Stomach (tissue), 9 donors: ENCODE measurements around the gene STIM2. TPM values are rescaled to one million over a fixed set of nuclear protein-coding genes. Genes with fewer than 3 reads are reported as not detected.
"Not testable (repeated sequence)": the region's sequence is repeated elsewhere in the genome, so short reads cannot be mapped to it uniquely, and the experiment has no call there.

Experiments used
- DNase-seq, 2 donors: peaks; one replicate each; pipeline versions ENCODE4 v3.0.0 to v3.0.0-alpha.2; 2013 to 2019
- H3K27ac ChIP-seq, 5 donors: fragments of 200-600 bp in 4 of 5; sonication (generic) in 4 of 5; one replicate each; pipeline ENCODE4 v1.5.1; 2013 to 2019; ENCODE audit warnings: mild to moderate bottlenecking in 1 of 5, moderate library complexity in 1 of 5
- H3K27me3 ChIP-seq, 3 donors: fragments of 200-600 bp; sonication (generic); one replicate each; pipeline ENCODE4 v1.5.1; 2017 to 2019; ENCODE audit warnings: mixed run types in 1 of 3
- H3K36me3 ChIP-seq, 4 donors: fragments of 200-600 bp; sonication (generic); 1 replicate in 3 of 4; 2 replicates in 1 of 4; pipeline ENCODE4 v1.5.1; 2016 to 2019
- H3K4me1 ChIP-seq, 4 donors: fragments of 200-600 bp; sonication (generic); one replicate each; pipeline ENCODE4 v1.5.1; 2016 to 2019
- H3K4me3 ChIP-seq, 4 donors: fragments of 200-600 bp; sonication (generic) in 3 of 4; one replicate each; pipeline ENCODE4 v1.5.1; 2016 to 2019; ENCODE audit warnings: mild to moderate bottlenecking in 1 of 4
- H3K9me3 ChIP-seq, 4 donors: fragments of 200-600 bp; sonication (generic); one replicate each; pipeline ENCODE4 v1.5.1; 2016 to 2019
- EP300 ChIP-seq: sonication (generic); formaldehyde crosslinking; IDR thresholded peaks from one replicate; pipeline ENCODE4 v1.6.1; 2017; ENCODE audit warnings: antibody characterized with exemption
- POLR2A ChIP-seq, 4 donors: fragments of 450-650 bp; IDR thresholded peaks; one replicate each; pipeline ENCODE4 v1.6.1; 2016; ENCODE audit warnings: antibody characterized with exemption in 4 of 4, control low read depth in 2 of 4, mild to moderate bottlenecking in 1 of 4, moderate library complexity in 1 of 4
- POLR2AphosphoS5 ChIP-seq, 3 donors: sonication (generic); formaldehyde crosslinking; IDR thresholded peaks; one replicate each; pipeline ENCODE4 v1.6.1; 2016; ENCODE audit warnings: antibody characterized with exemption in 3 of 3
- WGBS, 5 donors: extraction: QIAGEN DNeasy Blood & Tissue Kit in 3 of 5; methylation state at CpG; one replicate each; pipeline versions ENCODE4 v1.1.5 to v1.1.7; 2013 to 2018; 5-methylcytosine and 5-hydroxymethylcytosine counted together
- intact Hi-C: fragments of 100-400 bp; cut with DNase I; formaldehyde crosslinking; loops from one replicate; pipeline ENCODE4 v1.15.1; 2023; ENCODE audit warnings: low total_unique reads
- polyA plus RNA-seq, 3 donors: library from polyadenylated mRNA; stranded (reverse); fragments of 200-250 nt; gene quantifications; one replicate each; pipeline ENCODE4 v1.2.3, GENCODE V29; 2013
- total RNA-seq, 5 donors: library from RNA; depleted of rRNA; stranded (reverse); fragments of >200 nt; gene quantifications; one replicate each; pipeline versions ENCODE4 v1.1.0 to v1.2.3, GENCODE V29; 2014 to 2016
- TF ChIP-seq, protein P1 (sequence below), 7 experiments: fragments of 450-650 bp in 4 of 7; fragments of 200-600 bp in 3 of 7; sonication (generic) in 3 of 7; IDR thresholded peaks; one replicate each; pipeline ENCODE4 v1.5.1; 2016 to 2019; ENCODE audit warnings: antibody characterized with exemption in 7 of 7, control low read depth in 2 of 7, mild to moderate bottlenecking in 1 of 7
- donor health status: healthy with polysubstance abuse.
- donor health status: Bipolar disorder and iron deficiency.
- donor health status: healthy.

The STIM2 gene
- total and polyA plus RNA-seq, 8 donors = 4.4 to 32.7 (median 21.7) TPM

DNA sequence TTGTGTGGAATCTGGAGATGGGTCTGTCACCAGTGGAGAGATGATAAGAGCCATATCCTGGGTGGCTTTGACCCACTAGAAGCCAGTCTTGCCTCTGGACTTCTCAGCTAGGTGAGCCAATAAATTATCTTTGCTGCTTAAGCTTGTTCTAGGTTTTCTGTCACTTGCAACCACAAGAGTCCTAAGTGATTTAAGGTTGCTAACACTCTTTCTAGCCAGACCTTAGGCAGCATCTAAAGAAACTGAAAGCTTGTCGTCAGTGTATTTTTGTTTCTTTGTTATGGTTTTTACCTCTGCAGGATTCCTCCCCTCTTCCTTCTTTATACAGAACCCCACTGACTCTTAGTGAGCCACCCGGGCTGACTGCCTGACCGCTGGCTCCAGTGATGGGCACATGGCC lies 37.1 kb upstream of the STIM2 start:
- intact Hi-C loops = no loop called here
- H3K27ac ChIP-seq = no peak overlapping the region
- peaks cover 0 to 18% (median 9%) of the 10 kb centered on the region in 4 donors for H3K4me1 ChIP-seq
- H3K36me3 ChIP-seq = no peaks in the 10 kb centered on the region
- H3K9me3 ChIP-seq = peaks cover 0 to 11% (median 5%) of the 10 kb centered on the region in 4 donors
- H3K4me3 ChIP-seq = no peak overlapping the region
- 86 to 92% (median 90%) methylated on average over 3 of the region's 3 CpGs for WGBS, 5 donors
- DNase-seq = no peak
- H3K27me3 ChIP-seq = no peaks in the 10 kb centered on the region
- TF ChIP-seq POLR2AphosphoS5 (IDR thresholded peaks at IDR 0.05) (no peak), POLR2A (IDR thresholded peaks at IDR 0.05) (no peak), EP300 (no peak)
- TF ChIP-seq, protein P1, sequence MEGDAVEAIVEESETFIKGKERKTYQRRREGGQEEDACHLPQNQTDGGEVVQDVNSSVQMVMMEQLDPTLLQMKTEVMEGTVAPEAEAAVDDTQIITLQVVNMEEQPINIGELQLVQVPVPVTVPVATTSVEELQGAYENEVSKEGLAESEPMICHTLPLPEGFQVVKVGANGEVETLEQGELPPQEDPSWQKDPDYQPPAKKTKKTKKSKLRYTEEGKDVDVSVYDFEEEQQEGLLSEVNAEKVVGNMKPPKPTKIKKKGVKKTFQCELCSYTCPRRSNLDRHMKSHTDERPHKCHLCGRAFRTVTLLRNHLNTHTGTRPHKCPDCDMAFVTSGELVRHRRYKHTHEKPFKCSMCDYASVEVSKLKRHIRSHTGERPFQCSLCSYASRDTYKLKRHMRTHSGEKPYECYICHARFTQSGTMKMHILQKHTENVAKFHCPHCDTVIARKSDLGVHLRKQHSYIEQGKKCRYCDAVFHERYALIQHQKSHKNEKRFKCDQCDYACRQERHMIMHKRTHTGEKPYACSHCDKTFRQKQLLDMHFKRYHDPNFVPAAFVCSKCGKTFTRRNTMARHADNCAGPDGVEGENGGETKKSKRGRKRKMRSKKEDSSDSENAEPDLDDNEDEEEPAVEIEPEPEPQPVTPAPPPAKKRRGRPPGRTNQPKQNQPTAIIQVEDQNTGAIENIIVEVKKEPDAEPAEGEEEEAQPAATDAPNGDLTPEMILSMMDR (IDR thresholded peaks at IDR 0.05) = no peak

DNA sequence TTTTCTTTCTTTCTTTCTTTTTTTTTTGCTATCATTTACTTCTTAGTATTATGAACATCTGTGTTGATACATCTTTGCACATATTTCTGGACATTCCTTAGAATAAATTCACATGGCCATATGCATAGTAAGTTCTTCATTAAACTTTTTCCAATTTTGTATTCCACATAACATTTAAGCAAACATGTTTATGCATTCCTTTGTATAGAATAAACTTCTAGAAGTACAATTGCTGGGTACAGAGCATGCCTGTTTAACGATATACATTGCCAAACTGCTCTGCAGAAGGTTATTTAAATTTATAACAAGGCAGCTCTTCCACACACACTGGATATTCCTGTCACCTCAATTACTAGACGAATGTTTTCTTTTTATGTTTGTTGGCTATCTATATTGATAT lies 36.0 kb upstream of the STIM2 start:
- DNase-seq = no peak
- H3K4me3 ChIP-seq = no peak overlapping the region
- TF ChIP-seq POLR2A (IDR thresholded peaks at IDR 0.05) (no peak), POLR2AphosphoS5 (IDR thresholded peaks at IDR 0.05) (no peak), EP300 (no peak)
- TF ChIP-seq, protein P1 (IDR thresholded peaks at IDR 0.05) = no peak
- H3K27ac ChIP-seq = no peak overlapping the region
- H3K9me3 ChIP-seq = peaks cover 0 to 11% (median 5%) of the 10 kb centered on the region in 4 donors
- H3K4me1 ChIP-seq = peaks cover 0 to 18% (median 9%) of the 10 kb centered on the region in 4 donors
- 79 to 87% (median 86%) methylated on average over 2 of the region's 2 CpGs for WGBS, 5 donors
- no peaks in the 10 kb centered on the region for H3K27me3 ChIP-seq
- no peaks in the 10 kb centered on the region for H3K36me3 ChIP-seq
- intact Hi-C loops = no loop called here

DNA sequence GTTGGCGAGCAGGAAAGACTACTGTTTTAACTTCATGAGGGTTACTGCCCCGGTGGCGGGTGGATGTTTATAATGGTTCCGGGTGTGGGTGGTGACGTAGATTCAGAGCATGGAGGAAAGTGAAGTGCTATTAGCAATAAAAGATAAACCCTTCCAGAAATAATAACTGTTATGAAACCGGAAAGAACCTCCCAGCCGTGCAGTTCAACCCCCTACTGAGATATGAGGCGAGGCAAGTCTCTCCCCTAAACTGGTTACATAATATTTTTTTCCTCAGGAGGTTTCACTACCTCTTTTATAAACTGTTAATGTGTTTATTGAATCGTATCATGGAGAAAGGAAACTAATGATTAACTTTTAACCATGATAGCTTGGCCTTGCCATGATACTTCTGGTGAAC lies 33.9 kb upstream of the STIM2 start:
- Histone ChIP-seq H3K4me1 (peaks cover 0 to 18% (median 9%) of the 10 kb centered on the region in 4 donors), H3K27me3 (no peaks in the 10 kb centered on the region), H3K9me3 (peaks cover 0 to 10% (median 4%) of the 10 kb centered on the region in 4 donors), H3K36me3 (no peaks in the 10 kb centered on the region), H3K4me3 (no peak overlapping the region), H3K27ac (peak overlapping the region in 3 of 5 donors; percentile 14 to 48 (median 19))
- intact Hi-C loops = no loop called here
- peak; percentile 55 to 69 for DNase-seq
- TF ChIP-seq POLR2A (IDR thresholded peaks at IDR 0.05) (no peak), POLR2AphosphoS5 (IDR thresholded peaks at IDR 0.05) (peak in 2 of 3 donors; percentile 11)
- 18 to 41% (median 24%) methylated on average over 9 of the region's 9 CpGs for WGBS, 5 donors

DNA sequence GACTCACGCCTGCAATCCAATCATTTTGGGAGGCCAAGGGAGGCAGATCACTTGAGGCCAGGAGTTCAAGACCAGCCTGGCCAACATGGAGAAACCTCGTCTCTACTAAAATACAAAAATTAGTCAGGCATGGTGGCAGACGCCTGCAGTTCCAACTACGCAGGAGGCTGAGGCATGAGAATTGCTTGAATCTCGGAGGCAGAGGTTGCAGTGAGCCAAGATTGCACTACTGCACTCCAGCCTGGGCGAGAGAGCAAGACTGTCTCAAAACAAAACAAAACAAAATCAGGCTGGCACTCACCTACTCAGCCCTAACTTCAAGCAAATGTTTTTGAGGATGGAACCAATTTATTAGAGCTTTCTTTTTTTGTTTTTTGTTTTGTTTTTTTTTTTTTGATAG lies 33.3 kb upstream of the STIM2 start:
- Histone ChIP-seq H3K9me3 (peaks cover 0 to 10% (median 4%) of the 10 kb centered on the region in 4 donors), H3K4me1 (peaks cover 0 to 11% (median 8%) of the 10 kb centered on the region in 4 donors), H3K27ac (peak overlapping the region in 1 of 5 donors; percentile 48)
- H3K27me3 ChIP-seq, intact Hi-C loops, H3K4me3 ChIP-seq, H3K36me3 ChIP-seq, DNase-seq: not testable (repeated sequence)
- WGBS, 5 donors = 87 to 96% (median 91%) methylated on average over 6 of the region's 6 CpGs

DNA sequence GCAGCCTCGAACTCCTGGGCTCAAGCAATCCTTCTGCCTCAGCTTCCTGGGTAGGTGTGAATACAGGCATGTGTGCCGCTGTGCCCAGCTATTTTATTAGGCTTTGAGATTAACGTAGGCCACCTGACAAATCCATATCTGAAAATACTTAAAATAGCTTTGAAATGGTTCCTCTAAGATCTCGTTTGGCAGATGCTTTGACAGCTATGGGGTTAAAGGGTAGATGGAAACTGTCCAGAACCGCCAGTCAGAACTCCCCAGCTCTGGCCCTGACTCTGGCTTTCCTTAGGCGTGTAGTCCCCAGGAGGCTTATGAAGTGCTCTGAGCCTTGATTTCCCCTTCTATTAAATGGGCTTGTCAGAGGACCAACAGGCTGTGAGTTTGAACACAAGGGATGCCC lies 32.8 kb upstream of the STIM2 start:
- Histone ChIP-seq H3K27ac (no peak overlapping the region), H3K9me3 (peaks cover 0 to 10% (median 4%) of the 10 kb centered on the region in 4 donors), H3K36me3 (no peaks in the 10 kb centered on the region), H3K4me1 (peaks cover 0 to 11% (median 5%) of the 10 kb centered on the region in 4 donors), H3K4me3 (no peak overlapping the region), H3K27me3 (no peaks in the 10 kb centered on the region)
- WGBS, 5 donors = 55 to 84% (median 68%) methylated on average over 6 of the region's 6 CpGs
- TF ChIP-seq EP300 (no peak), POLR2AphosphoS5 (IDR thresholded peaks at IDR 0.05) (no peak), POLR2A (IDR thresholded peaks at IDR 0.05) (no peak)
- TF ChIP-seq, protein P1 (IDR thresholded peaks at IDR 0.05) = no peak
- DNase-seq = no peak
- intact Hi-C loops = no loop called here
